ENCODE data around the gene TMEM135.
A peak's percentile ranks its signal among the peaks of the same experiment; 100 is the strongest.

The TMEM135 gene

DNA sequence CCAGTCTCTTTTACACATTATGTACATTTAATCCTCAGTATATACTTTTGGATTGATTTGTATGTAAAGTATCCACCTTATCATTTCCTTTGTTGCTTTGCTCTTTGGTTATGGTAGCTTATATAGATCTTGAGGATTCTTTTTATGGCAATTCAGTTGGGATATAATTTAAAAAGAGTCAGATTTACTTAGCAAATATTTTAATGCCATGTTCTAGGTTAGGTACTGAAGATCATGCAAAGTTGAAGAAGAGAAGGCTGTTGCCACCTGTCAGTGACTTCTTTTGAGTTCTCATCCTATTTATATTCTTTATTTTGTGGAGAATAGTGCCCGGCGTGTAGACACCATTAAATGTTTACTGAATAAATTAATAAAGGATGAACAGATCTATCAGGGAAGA, 279.7 kb downstream of the TMEM135 start:
- no peak for DNase-seq

DNA sequence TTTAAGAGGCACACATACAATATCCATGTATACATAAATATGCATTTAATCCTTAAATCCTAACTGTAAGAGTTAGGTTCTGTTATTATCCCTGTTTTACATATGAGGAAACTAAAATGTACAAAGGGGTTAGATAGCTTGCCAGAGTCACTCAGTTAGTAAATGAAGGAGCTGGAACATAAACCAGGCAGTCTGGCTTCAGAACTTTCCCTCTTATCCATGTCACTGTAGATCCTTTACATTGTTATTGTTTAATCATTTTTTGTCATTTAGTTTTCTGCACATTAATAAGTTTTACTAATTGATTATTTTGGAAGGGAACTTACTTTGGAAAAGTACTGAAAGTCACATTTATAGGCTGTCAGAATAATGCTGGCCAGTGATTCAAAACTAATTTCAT, 282.4 kb downstream of the TMEM135 start:
- no peak for DNase-seq

DNA sequence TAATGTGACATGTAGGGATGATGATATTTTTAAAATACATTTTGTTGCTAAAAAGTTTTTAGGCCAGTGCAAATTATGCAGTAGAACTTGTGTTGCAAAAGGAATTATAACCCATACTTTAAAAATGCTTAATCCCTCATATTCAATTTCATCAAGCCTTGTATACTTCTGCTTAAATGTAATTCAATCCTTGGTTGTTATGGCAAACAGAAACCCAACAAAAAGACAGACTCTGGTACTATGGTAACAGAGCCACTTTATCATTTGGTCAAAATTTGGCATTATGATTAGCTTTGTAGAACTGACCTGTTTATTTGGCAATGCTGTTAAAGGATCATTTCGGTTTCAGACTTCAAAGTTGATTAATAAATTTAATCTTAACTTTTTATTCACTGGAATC, 284.8 kb downstream of the TMEM135 start:
- DNase-seq: no peak

DNA sequence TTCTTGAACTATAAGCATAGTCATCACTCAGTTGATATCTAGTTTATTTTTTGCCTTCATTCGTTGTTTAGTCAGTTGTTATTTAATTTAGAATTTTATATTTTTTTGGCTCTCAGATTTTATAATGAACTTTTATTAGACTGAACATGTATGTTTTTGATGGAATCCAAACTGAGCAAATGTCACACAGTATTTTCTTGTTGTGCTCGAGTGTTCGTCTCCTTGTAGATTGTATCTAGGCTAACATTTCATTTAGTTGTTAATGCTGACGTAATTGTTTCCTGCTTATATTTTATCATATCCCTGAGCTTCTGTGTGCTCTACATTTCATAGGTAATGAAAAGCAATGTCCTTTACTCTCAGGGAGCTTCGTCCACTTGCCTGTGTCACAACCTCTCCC, 286.2 kb downstream of the TMEM135 start:
- DNase-seq: no peak

DNA sequence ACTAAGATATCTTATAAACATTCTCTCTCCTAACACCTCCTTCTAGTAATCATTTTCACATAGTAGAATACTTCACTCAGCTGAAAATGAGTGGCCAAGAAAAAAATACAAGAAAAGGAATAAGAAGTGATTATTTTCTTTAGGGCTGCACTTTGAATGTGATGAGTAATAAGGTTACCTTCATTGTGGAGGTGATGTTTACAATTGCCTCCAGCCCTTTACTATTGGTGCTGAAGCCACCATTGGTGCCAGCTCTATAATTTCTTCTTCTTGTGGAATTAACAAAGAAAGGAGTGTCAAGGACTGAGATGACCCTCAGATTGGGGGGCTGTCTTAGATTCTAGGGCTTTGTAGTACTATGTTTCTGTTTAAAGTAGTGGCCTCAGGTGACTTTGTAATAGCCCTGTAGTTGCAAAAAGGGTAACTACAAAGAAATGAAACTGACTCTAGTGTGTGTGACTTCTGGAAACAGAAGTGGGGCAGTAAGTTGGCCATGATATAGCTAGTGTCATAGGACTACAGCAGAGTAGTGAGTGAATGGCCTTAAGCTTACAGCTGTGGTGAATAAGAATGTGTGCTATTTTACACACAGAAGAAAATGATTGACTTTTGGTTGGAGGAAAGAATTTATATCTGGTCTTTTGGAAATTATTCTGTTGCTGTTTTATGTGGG, 287.2 kb downstream of the TMEM135 start:
- no peak for DNase-seq

DNA sequence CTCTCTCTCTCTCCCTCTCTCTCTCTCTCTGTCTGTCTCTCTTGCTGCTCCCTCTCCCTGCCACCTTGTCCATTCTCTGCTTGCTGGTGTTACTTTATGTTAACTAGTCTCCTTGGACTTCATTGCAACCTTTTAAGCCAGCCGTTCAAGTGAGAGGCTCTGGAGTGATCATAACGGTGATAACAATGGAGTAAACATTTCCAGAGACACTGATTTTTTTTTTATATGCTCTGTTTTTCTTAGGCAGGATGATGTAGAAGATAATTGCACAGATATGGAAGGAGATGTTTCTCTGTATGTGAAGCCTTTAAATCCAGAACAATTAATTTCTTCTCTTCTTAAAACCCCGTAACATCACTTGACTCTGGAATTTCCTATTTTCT, 287.7 kb downstream of the TMEM135 start:
- DNase-seq: no peak

DNA sequence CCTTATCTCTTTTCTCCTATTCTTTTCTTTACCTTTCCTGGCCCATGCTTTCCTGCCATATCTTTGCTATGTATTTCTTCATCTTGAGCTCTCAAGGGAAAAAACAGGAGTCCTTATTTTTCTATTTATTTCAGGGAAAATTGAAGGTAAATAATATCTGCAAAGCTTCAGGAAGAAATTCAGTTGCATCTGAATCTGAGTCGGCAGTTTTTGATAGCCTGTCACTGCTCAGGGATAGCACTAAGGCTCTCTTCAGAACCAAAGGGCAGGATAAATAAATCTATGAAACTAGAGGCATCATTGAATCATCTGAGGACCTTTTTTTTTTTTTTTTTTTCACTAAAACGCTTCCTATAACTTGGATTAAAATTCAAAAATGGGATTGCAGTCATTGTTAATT, 288.9 kb downstream of the TMEM135 start:
- no peak for DNase-seq

DNA sequence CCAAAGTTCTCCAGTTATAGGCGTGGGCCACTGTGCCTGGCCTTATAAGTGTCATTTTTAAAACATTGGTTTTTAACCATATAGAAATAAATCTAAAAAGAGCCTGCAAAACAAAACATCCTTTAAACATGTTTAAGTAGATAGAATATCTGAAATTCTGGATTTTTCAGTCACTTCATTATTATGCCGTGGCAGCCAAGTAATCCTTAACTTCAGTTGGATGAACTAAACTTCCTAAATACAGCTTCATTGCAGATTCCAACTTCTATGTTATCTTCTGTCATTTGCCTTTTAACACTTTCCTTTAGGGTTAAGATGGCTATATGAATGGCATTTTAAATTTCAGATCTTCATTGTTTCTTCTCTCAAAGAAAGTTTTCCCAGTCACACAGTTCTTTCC, 291.4 kb downstream of the TMEM135 start:
- no peak for DNase-seq

DNA sequence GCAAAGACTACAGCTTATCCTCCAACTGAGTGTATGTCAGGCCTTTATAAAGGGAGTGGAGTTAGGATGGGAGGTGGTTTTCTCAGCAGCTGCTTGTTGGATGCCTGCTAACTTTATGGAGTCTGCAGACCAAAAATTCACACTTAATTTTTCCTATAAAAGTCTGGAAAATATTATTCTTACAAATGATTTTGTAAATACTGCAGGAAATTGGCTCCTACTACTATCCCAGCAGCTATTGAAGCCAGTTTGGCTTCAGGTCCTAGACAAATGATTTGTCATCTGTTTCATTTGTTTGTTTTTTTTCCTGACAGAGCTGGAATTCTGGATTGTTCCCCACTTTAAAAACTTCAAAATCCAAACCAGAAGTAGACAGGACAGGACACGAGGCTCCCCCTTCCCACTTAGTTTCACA, 292.5 kb downstream of the TMEM135 start:
- DNase-seq: no peak

DNA sequence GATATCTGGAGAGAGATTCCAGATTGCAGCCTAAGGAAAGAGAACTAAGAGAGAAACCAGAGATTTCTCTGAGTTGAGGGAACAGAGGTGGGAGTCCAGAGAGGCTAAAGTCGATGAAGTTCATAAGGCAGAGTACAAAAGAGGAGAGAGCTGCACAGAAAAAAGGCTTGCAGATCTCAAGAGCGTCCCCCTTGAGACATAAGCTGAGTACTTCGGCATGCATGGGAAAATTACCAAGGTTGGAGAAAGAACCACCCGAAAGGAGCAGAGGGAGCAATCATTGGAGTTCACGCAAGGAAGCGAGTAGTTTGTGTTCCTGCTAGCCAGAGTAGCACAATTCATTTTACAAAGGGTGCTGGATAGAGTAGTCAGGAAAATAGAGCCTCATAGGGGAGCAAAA, 293.5 kb downstream of the TMEM135 start:
- DNase-seq: no peak

DNA sequence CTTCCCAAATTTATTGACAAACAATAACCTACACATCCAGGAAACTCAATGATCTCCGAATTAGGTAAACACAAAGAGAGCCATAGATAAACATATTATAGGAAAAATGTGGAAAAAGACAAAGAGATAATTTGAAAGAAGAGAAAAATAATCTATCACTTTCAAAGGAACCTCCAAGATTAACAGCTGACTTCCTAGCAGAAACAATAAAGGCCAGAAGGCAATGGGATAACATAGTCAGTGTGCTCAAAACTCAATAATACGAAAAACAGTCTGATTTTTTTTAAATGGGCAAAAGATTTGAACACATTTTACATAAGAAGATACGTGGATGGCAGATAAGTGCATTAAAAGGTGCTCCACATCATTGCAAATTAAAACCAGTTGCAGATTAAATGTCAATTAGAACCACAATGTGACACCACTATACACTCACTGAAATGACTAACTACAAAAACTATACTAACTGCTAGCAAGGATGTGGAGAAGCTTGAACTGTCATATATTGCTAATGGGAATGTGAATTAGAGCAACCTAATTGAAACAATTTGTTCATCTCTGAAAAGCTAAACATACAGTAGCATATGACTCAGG, 300.4 kb downstream of the TMEM135 start:
- DNase-seq: no peak

DNA sequence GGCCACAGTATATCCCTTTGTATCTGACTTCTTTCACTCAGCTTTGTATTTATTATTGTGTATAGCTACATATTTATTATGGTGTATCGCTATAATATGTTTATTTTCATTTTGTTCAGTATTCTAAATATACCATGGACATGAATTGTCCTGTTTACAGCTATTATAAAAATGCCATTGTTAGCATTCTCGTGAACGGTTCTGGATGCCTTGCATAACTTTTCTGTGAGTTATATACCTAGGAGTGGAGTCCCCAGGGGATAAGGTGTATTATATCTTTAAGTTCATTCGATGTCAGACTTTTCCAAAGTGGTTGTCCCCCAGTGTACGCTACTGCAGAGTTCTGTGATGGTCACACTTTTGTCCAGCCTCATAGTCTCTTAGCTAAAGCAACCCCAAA, 301.7 kb downstream of the TMEM135 start:
- DNase-seq: no peak

DNA sequence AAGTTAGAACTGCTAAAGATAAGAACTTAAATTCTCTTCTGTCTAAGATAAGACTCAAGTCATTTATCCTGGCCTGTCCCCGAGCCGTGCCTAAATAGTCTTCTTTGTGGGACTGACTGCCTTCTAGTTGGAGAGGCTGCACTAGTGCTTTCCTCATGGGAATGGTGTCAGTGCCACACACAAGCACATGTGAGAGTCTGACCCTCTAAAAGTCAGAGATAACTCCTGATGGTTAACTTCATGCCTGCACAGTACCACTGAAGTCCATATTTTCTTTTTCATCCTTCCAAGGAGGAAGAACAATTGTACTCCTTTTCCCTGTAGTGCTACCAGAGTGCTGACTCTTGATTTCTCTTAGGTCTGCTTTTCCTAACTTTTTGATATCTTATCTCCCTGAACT, 309.7 kb downstream of the TMEM135 start:
- no peak for DNase-seq

DNA sequence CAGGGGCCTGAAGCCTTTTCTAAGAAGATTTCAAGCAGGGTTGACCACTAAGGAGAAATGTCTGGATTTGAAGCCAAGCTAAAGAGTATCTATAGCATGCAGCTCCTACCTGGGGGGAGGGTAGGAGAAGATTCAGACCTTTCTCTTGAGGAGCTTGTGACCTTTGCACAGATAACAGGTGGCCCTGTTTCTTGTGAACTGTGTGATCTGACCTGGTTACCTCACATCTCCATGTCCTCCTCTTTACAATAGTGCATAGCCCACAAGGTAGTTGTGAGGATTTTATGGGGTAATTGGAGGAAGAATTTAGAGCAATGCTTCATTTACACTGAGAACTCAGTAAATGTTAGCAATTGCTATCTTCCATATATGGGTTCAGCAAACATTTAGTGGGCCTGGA, 310.1 kb downstream of the TMEM135 start:
- DNase-seq: no peak

DNA sequence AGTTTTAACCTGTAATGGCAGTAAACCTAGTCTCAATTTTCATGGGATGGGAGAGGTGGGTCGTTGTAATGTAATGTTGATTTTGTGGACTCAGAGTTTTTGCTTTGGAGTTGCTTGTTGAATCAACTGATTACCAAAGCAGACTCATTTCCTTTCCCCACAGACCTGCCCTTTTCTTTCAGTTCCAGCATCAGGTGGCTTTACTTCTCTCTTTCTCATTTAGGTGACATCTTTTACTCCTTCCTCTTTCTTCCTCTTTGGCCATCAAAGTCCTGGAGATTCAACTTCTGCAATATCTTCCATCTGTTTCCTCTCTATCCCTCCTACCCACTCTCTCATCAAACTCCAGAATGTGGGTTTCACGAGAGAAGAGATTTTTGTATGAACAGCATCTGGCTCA, 313.9 kb downstream of the TMEM135 start:
- no peak for DNase-seq

DNA sequence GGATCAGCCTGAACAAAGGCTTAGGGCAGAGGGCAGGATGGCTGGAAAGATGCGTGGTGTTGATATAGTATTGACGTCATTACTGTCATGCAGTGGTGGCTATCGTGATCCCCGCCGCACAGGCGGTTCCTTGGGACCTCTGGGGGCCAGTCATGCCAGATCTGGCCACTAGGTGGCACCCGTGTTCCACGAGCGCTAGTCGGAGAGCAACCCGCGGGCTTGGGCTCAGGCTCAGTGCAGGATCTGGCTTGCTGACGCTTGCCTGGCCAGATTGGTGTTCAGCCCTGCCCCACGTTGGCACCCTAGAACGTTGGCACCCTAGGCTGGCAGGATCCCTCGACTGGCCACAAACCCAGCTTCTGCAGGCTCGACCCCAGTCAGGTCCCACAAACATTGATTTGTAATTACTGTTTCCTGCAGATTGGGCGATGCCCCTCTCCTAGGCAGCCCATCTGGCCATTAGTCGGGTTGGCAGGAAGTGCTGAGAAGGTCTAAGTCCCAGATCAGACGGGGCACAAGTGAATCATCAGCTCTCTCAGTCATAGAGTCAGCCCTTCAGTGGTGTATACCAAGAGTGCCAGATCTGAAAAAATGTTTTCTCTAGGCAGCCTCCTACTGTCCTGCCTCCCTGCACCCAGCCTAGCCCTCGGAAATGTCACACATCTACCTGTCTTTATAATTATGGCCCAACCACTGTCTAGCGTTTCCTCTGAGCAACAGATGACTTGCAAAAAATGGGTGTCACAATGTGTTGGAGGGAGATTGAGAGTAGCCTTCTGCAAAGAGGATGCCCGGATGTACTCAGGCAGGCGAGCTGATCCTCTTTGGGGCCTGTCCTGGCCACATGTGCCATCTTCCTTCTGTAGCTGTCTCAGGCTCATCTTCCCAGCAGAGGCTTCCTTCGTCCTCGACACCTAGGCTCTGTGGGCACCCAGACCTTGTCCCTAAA, 315.3 kb downstream of the TMEM135 start:
- DNase-seq: peak; percentile 60

DNA sequence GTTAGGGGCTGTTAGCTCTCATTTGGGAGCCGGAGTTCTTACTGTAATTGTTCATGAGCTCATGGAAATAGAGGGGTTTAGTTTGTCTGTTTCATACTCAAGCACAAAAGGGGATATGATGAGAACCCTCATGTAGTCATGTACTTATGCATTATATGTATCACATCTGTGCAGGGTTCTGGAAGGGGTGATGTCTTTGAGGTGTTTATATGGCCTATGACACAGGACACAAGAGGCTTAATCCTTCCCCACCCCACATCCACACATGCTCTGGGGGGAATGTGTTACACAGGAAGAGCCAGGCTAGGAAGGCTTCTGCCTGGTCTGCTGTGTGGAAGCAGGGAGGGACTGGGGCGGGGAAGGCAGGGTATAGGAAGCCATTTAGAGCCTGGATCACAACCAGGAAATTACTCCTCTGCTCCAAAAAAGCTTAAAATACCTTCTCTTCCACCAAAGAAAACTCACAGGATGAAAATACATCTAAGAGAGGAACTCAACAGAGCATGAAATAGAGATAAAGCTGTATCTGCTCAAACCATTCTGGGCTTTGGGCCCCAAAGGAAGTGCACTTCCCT, 316.1 kb downstream of the TMEM135 start:
- DNase-seq: no peak

DNA sequence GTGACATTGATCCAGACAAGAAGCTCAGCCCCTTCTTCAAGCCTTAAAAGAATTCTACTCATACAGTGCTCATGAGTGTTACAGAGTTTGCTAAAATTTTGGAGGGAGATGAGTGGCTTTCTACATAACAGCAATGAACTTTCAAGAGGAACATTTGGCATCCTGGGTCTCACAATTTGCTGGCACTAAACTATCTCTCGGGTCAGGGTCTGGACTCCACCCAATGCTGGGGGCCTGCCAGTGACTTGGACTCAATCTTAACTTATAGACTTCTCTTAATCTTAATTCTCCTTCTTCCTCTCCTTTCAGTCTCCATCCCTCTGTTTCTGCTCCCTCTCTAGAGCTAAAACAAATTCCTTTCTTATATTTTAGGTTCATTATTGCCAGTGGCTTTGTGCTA, 317.9 kb downstream of the TMEM135 start:
- DNase-seq: no peak

DNA sequence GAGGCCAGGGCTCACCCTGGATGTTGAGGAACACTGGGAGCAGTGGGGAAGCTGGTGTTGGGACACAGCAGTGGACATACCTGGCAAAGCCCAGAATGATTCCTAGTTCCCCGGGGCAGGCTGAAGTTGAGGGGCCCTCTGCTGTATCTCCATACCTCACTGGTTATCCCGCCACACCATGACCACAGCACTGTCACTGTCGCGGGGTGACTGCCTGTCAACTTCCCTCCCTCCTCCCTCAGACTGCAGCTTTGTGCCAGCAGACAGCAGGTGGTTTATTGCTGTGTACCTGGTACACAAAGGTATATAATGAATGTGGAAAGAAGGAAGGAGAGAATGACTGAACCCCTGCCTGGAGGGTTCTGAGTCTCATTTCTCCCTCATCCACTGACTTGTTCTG, 318.7 kb downstream of the TMEM135 start:
- DNase-seq: no peak

DNA sequence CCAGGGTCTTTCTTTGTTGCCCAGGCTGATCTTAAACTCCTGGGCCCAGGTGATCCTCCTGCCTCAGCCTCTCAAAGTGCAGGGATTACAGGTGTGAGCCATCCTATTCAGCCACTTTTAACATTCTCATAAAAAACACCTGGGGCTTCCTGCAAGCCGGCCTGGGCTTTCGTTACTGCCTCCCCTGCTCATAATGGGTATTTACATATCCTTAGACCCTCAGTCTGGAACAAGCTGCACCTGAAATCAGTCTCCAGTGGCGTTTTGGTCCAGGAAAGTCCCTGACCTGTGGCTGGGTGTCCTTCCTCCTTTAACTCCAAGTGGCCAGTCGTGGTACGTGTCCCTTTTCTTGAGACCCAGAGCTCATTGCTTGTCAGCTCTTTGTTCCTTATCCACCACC, 320.7 kb downstream of the TMEM135 start:
- no peak for DNase-seq

DNA sequence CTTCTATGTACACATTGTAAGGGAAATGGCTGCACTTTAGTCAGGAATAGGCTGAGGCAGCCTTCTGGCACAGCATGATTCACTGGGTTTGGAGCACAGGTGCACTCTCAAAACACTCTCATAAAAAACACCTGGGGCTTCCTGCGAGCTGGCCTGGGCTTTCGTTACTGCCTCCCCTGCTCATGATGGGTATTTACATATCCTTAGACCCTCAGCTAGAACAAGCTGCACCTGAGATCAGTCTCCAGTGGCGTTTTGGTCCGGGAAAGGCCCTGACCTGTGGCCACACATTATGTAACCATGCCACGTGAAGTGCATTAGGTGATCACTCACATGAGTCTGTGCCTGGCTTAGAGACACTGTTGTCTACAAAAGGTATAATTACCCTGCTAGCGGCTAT, 321.7 kb downstream of the TMEM135 start:
- no peak for DNase-seq

DNA sequence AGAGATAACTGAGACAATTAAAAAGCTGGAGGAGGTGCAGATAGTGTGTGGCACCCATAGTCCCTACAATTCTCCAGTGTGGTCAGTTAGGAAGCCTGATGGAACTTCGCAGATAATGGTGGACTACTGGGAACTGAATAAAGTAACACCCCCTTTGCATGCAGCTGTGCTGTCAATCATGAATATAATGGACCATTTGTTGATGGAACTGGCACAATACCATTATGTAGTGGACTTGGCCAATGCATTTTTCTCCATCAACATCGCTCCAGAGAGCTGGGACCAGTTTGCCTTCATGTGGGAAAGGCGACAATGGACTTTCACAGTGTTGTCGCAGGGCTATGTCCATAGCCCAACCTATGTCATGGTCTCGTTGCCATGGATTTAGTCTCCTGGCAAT, 324.2 kb downstream of the TMEM135 start:
- DNase-seq: no peak

DNA sequence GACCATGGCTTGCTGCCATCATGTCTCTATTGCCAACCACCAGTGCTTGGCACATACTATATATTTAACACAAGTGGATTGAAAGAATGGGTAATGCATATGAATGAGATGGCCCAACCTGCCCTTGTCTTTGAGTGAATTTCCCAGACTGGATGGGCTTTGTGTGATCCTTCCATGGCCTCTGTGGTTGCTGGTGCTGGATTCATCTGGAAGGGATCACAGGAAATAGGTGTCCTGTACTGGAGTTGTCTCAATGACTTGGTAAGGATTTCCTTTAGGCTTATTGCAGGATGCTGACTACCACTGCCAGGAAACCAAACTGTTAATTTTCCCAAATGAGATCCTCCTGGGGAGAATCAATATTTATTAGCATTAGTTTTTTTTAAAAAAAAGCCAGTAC, 328.6 kb downstream of the TMEM135 start:
- no peak for DNase-seq

Data from NCI-H2227 treated with DMSO at 0.1 percent for 48 hours (cell line).